Smooth muscle cell (in vitro differentiated cells): ENCODE measurements around the gene FAM83G. TPM values are rescaled to one million over a fixed set of nuclear protein-coding genes. Genes with fewer than 3 reads are reported as not detected.
A peak's percentile ranks its signal among the peaks of the same experiment; 100 is the strongest.

ENCODE experiments used
- DNase-seq: peaks from one replicate; lab custom pipeline; 2025; ENCODE audit not compliant: unreplicated experiment; lab: John Stamatoyannopoulos, UW
- H2AFZ ChIP-seq: fragments of 200-600 bp; sonication (generic); 2 replicates; pipeline ENCODE4 v1.6.0; 2016; ENCODE audit warnings: antibody characterized with exemption, low read depth, mild to moderate bottlenecking
- H3F3A ChIP-seq: fragments of 200-600 bp; sonication (generic); 2 replicates; pipeline ENCODE4 v1.6.0; 2017; ENCODE audit warnings: antibody characterized with exemption, low read depth
- H3K27ac ChIP-seq: fragments of 200-600 bp; sonication (generic); 2 replicates; pipeline ENCODE4 v1.5.1; 2016; ENCODE audit warnings: low read depth, mild to moderate bottlenecking
- H3K27me3 ChIP-seq: fragments of 200-600 bp; sonication (generic); 2 replicates; pipeline ENCODE4 v1.6.1; 2016; ENCODE audit warnings: low read depth, mild to moderate bottlenecking
- H3K36me3 ChIP-seq: fragments of 200-600 bp; sonication (generic); 2 replicates; pipeline ENCODE4 v1.5.1; 2016; ENCODE audit warnings: low read depth
- H3K4me1 ChIP-seq: fragments of 200-600 bp; sonication (generic); 2 replicates; pipeline ENCODE4 v1.5.1; 2016; ENCODE audit warnings: low read depth
- H3K4me2 ChIP-seq: fragments of 200-600 bp; sonication (generic); 2 replicates; pipeline ENCODE4 v1.6.0; 2016; ENCODE audit warnings: mild to moderate bottlenecking
- H3K4me3 ChIP-seq: fragments of 200-600 bp; sonication (generic); 2 replicates; pipeline ENCODE4 v1.5.1; 2016; ENCODE audit warnings: mild to moderate bottlenecking
- H3K79me2 ChIP-seq: fragments of 200-600 bp; sonication (generic); 2 replicates; pipeline ENCODE4 v1.6.0; 2016; ENCODE audit warnings: low read depth, mild to moderate bottlenecking
- H3K9ac ChIP-seq: fragments of 200-600 bp; sonication (generic); 2 replicates; pipeline ENCODE4 v1.6.0; 2016; ENCODE audit warnings: low read depth
- H3K9me3 ChIP-seq: fragments of 200-600 bp; sonication (generic); replicated peaks from 2 replicates; pipeline ENCODE4 v1.5.1; 2016; ENCODE audit warnings: low read depth
- H4K20me1 ChIP-seq: fragments of 200-600 bp; sonication (generic); 2 replicates; pipeline ENCODE4 v1.6.0; 2016; ENCODE audit warnings: low read depth
- CTCF ChIP-seq: fragments of 200-600 bp; sonication (generic); IDR thresholded peaks from 2 replicates; pipeline ENCODE4 v1.5.1; 2017; ENCODE audit warnings: borderline replicate concordance, mild to moderate bottlenecking, antibody characterized with exemption; ENCODE audit not compliant: insufficient read depth, poor library complexity, severe bottlenecking
- WGBS: methylation state at CpG from one replicate; pipeline ENCODE4 v1.1.7; 2016; ENCODE audit warnings: low lambda C conversion rate; 5-methylcytosine and 5-hydroxymethylcytosine counted together
- polyA plus RNA-seq: library from polyadenylated mRNA; unstranded; fragments of >200 nt; fragmentation: Nextera tagmentation; extraction: Ambion mirVana; gene quantifications from 2 replicates; pipeline ENCODE4 v1.2.1, GENCODE V29; 2016
- total RNA-seq: library from RNA; depleted of rRNA; stranded (reverse); fragments of >200 nt; gene quantifications from 2 replicates; pipeline ENCODE4 v1.2.3, GENCODE V29; 2014

FAM83G gene
- total and polyA plus RNA-seq, 2 experiments from 2014 or later: 8.2 to 14.2 TPM

- 96% methylated on average over 14 of the region's 14 CpGs for WGBS
- no peaks in the 10 kb centered on the region for H3K79me2 ChIP-seq
- H3K4me3 ChIP-seq: no peak overlapping the region
- no peak overlapping the region for H3K9ac ChIP-seq
- H3K4me2 ChIP-seq: no peak overlapping the region
- no peaks in the 10 kb centered on the region for H4K20me1 ChIP-seq
- H3K9me3 ChIP-seq: no peaks in the 10 kb centered on the region
- H2AFZ ChIP-seq: no peak overlapping the region
- TF ChIP-seq CTCF: no peak
- H3K27ac ChIP-seq: no peak overlapping the region
- DNase-seq: no peak
- no peaks in the 10 kb centered on the region for H3K36me3 ChIP-seq
- H3K27me3 ChIP-seq: no peaks in the 10 kb centered on the region
- no peaks in the 10 kb centered on the region for H3F3A ChIP-seq
- no peaks in the 10 kb centered on the region for H3K4me1 ChIP-seq
Observed at GRCh38 chr17:18953231-18953728, 51.3 kb downstream of the FAM83G start.

- Histone ChIP-seq H3K9me3 (no peaks in the 10 kb centered on the region), H3F3A (no peaks in the 10 kb centered on the region), H4K20me1 (no peaks in the 10 kb centered on the region), H3K36me3 (no peaks in the 10 kb centered on the region), H3K27me3 (no peaks in the 10 kb centered on the region), H3K9ac (no peak within 1 kb of the TSS), H3K79me2 (no peaks in the 10 kb centered on the region), H3K4me1 (no peaks in the 10 kb centered on the region), H2AFZ (no peak within 1 kb of the TSS), H3K27ac (no peak within 1 kb of the TSS), H3K4me3 (no peak within 1 kb of the TSS), H3K4me2 (no peak within 1 kb of the TSS)
- no peak for DNase-seq
- 93% methylated on average over 17 of the region's 17 CpGs for WGBS
- peak; percentile 12 for TF ChIP-seq CTCF
Observed at GRCh38 chr17:18951941-18952842, 52.4 kb downstream of the FAM83G start, which contains the start of gene SLC5A10. Gene SLC5A10 (plus strand): TSS chr17:18952165. CDS start chr17:18952206, 41 bp downstream.

- no peak overlapping the region for H3K4me2 ChIP-seq
- no peak for DNase-seq
- no peak overlapping the region for H3K9ac ChIP-seq
- no peaks in the 10 kb centered on the region for H3K9me3 ChIP-seq
- H3K4me3 ChIP-seq: no peak overlapping the region
- H3K27me3 ChIP-seq: peaks cover 3% of the 10 kb centered on the region
- H3K4me1 ChIP-seq: peaks cover 3% of the 10 kb centered on the region
- H2AFZ ChIP-seq: no peak overlapping the region
- 67% methylated on average over 33 of the region's 34 CpGs for WGBS
- no peaks in the 10 kb centered on the region for H3F3A ChIP-seq
- no peak overlapping the region for H3K27ac ChIP-seq
- H4K20me1 ChIP-seq: no peaks in the 10 kb centered on the region
- H3K79me2 ChIP-seq: no peaks in the 10 kb centered on the region
- TF ChIP-seq CTCF: no peak
- H3K36me3 ChIP-seq: no peaks in the 10 kb centered on the region
Observed at GRCh38 chr17:18950944-18951905, 53.3 kb downstream of the FAM83G start.
